Panc1 (cell line): Measurements from ENCODE around the gene DLGAP1.

ENCODE experiments used
- SIN3A ChIP-seq: IDR thresholded peaks from 2 replicates; pipeline ENCODE4 v1.6.1; 2012; ENCODE audit warnings: low read depth, mild to moderate bottlenecking, low read length, moderate library complexity, borderline replicate concordance; ENCODE audit not compliant: insufficient read depth
- TF ChIP-seq, protein P1 (sequence below): fragments of 450-650 bp; IDR thresholded peaks from 2 replicates; pipeline ENCODE4 v1.5.1; 2017; ENCODE audit warnings: mild to moderate bottlenecking

DNA sequence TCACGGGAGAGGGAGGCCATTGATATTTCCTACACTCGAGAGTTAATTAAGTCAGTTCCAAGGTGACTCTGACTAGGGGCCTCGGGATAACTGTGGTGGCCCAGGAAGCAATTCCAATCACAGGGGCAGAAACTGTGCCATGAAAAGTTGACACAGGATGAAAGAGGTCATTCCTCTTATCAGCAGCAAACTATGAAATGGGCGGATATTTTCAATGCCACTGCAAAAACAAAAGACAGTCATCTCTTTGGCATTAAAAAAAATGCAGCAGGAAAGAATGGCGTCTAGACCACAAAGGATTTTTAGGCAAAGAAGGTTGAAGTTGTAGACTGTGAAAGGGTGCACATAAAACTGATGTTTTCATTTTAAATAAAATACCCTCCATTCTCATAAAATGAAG is 955.1 kb downstream of the DLGAP1 start:
- TF ChIP-seq SIN3A: no peak
- TF ChIP-seq, protein P1, sequence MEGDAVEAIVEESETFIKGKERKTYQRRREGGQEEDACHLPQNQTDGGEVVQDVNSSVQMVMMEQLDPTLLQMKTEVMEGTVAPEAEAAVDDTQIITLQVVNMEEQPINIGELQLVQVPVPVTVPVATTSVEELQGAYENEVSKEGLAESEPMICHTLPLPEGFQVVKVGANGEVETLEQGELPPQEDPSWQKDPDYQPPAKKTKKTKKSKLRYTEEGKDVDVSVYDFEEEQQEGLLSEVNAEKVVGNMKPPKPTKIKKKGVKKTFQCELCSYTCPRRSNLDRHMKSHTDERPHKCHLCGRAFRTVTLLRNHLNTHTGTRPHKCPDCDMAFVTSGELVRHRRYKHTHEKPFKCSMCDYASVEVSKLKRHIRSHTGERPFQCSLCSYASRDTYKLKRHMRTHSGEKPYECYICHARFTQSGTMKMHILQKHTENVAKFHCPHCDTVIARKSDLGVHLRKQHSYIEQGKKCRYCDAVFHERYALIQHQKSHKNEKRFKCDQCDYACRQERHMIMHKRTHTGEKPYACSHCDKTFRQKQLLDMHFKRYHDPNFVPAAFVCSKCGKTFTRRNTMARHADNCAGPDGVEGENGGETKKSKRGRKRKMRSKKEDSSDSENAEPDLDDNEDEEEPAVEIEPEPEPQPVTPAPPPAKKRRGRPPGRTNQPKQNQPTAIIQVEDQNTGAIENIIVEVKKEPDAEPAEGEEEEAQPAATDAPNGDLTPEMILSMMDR: no peak
